HEK293 (cell line): ENCODE results near the gene AHCTF1.

Experiments used
- CTCF ChIA-PET: fragments of 350-600 bp; formaldehyde crosslinking; extraction: SDS; loops from one replicate; lab custom pipeline; 2021; ENCODE audit warnings: antibody characterized with exemption; lab: Yijun Ruan, JAX
- POLR2A ChIA-PET: fragments of 300-600 bp; formaldehyde crosslinking; extraction: SDS; loops from one replicate; lab custom pipeline; 2020; ENCODE audit warnings: antibody characterized with exemption, inconsistent platforms; lab: Yijun Ruan, JAX
- H3K27ac ChIP-seq: fragments of 200-500 bp; sonication (Bioruptor generic); 2 replicates; pipeline ENCODE4 v1.5.1; 2014; ENCODE audit warnings: low read depth, low read length, control low read depth, inconsistent platforms; ENCODE audit errors: extremely low read depth
- H3K36me3 ChIP-seq, 2 experiments: fragments of 200-500 bp in 1 of 2; sonication (Bioruptor generic) in 1 of 2; 1 replicate in 1 of 2; 2 replicates in 1 of 2; pipeline ENCODE4 v1.5.1; 2014 to 2017; ENCODE audit warnings: inconsistent platforms in 2 of 2, low read length in 2 of 2; ENCODE audit not compliant: control insufficient read depth in 2 of 2, insufficient read depth in 1 of 2
- H3K4me1 ChIP-seq: fragments of 200-500 bp; sonication (Bioruptor generic); 2 replicates; pipeline ENCODE4 v1.5.1; 2014; ENCODE audit warnings: mild to moderate bottlenecking, low read length, inconsistent platforms; ENCODE audit not compliant: control insufficient read depth, insufficient read depth
- H3K4me3 ChIP-seq: 2 replicates; pipeline ENCODE4 v1.5.1; 2011; ENCODE audit warnings: low read depth, mild to moderate bottlenecking, control low read depth, low read length, moderate library complexity
- H3K9me3 ChIP-seq: fragments of 200-500 bp; sonication (Bioruptor generic); 2 replicates; pipeline ENCODE4 v1.5.1; 2014; ENCODE audit warnings: low read depth, low read length, inconsistent platforms; ENCODE audit not compliant: control insufficient read depth, insufficient read depth
- KLF7 ChIP-seq: fragments of 450-650 bp; formaldehyde crosslinking; IDR thresholded peaks from 2 replicates; pipeline ENCODE4 v1.5.1; 2016; ENCODE audit warnings: missing biosample characterization, missing genetic modification characterization, borderline replicate concordance
- REPIN1 ChIP-seq: fragments of 450-650 bp; formaldehyde crosslinking; IDR thresholded peaks from 2 replicates; pipeline ENCODE4 v1.5.1; 2017; ENCODE audit warnings: missing biosample characterization, missing genetic modification characterization, low read depth
- TRIM28 ChIP-seq: IDR thresholded peaks from 2 replicates; pipeline ENCODE4 v1.6.1; 2011; ENCODE audit warnings: low read length, control low read depth, borderline replicate concordance
- ZFHX2 ChIP-seq: fragments of 450-650 bp; formaldehyde crosslinking; conservative IDR thresholded peaks from 2 replicates; pipeline ENCODE4 v1.5.1; 2016; ENCODE audit warnings: missing biosample characterization, missing genetic modification characterization
- ZNF114 ChIP-seq: fragments of 450-650 bp; formaldehyde crosslinking; IDR thresholded peaks from 2 replicates; pipeline ENCODE4 v1.5.0; 2017; ENCODE audit warnings: missing biosample characterization, missing genetic modification characterization
- ZNF23 ChIP-seq: fragments of 450-650 bp; formaldehyde crosslinking; IDR thresholded peaks from 2 replicates; pipeline ENCODE4 v1.5.1; 2016; ENCODE audit warnings: missing biosample characterization, missing genetic modification characterization, borderline replicate concordance
- ZNF510 ChIP-seq: fragments of 450-650 bp; formaldehyde crosslinking; IDR thresholded peaks from 2 replicates; pipeline ENCODE4 v1.5.1; 2018; ENCODE audit warnings: mild to moderate bottlenecking, missing genetic modification characterization, missing biosample characterization; ENCODE audit not compliant: insufficient replicate concordance
- ZNF76 ChIP-seq: fragments of 450-650 bp; formaldehyde crosslinking; IDR thresholded peaks from 2 replicates; pipeline ENCODE4; 2016; ENCODE audit warnings: low read depth, missing biosample characterization, missing genetic modification characterization, borderline replicate concordance
- TF ChIP-seq, protein P1 (sequence below): fragments of 450-650 bp; formaldehyde crosslinking; IDR thresholded peaks from 2 replicates; pipeline ENCODE4 v1.5.1; 2017; ENCODE audit warnings: missing biosample characterization, mild to moderate bottlenecking, missing genetic modification characterization, moderate library complexity
- TF ChIP-seq, protein P2 (sequence below): fragments of 450-650 bp; formaldehyde crosslinking; IDR thresholded peaks from 2 replicates; pipeline ENCODE4 v1.5.1; 2016; ENCODE audit warnings: missing biosample characterization, missing genetic modification characterization
- TF ChIP-seq, protein P3 (sequence below): fragments of 450-650 bp; formaldehyde crosslinking; conservative IDR thresholded peaks from 2 replicates; pipeline ENCODE4 v1.5.1; 2016; ENCODE audit warnings: low read depth, missing biosample characterization, missing genetic modification characterization
- TF ChIP-seq, protein P4 (sequence below): fragments of 450-650 bp; formaldehyde crosslinking; IDR thresholded peaks from 2 replicates; pipeline ENCODE4 v1.5.1; 2016; ENCODE audit warnings: missing biosample characterization, missing genetic modification characterization, borderline replicate concordance
- TF ChIP-seq, protein P5 (sequence below): fragments of 450-650 bp; formaldehyde crosslinking; IDR thresholded peaks from 2 replicates; pipeline ENCODE4 v1.5.1; 2016; ENCODE audit warnings: missing biosample characterization, missing genetic modification characterization
- TF ChIP-seq, protein P6 (sequence below): fragments of 450-650 bp; formaldehyde crosslinking; IDR thresholded peaks from 2 replicates; pipeline ENCODE4 v1.5.1; 2016; ENCODE audit warnings: missing biosample characterization, missing genetic modification characterization
- TF ChIP-seq, protein P7 (sequence below): fragments of 450-650 bp; formaldehyde crosslinking; IDR thresholded peaks from 2 replicates; pipeline ENCODE4 v1.5.1; 2016; ENCODE audit warnings: missing biosample characterization, missing genetic modification characterization
- TF ChIP-seq, protein P8 (sequence below): fragments of 450-650 bp; formaldehyde crosslinking; IDR thresholded peaks from 2 replicates; pipeline ENCODE4 v1.5.1; 2017; ENCODE audit warnings: missing biosample characterization, missing genetic modification characterization

The AHCTF1 gene

DNA sequence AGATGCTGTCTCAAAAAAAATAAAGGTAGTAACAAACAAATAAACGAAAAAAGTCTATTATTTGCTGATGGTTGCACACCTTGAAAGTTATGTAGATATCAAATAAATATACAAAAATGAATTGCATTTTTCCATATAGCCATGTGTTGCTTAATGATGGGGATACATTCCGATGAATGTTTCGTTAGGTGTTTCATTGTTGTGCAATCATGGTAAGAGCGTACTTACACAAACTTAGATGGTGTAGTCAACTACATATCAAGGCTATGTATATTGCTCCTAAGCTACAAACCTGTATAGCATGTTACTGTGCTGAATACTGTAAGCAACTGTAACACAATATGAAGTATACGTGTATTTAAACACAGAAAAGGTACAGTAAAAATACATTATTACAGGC is 34.4 kb downstream of the AHCTF1 start:
- TF ChIP-seq, protein P1, sequence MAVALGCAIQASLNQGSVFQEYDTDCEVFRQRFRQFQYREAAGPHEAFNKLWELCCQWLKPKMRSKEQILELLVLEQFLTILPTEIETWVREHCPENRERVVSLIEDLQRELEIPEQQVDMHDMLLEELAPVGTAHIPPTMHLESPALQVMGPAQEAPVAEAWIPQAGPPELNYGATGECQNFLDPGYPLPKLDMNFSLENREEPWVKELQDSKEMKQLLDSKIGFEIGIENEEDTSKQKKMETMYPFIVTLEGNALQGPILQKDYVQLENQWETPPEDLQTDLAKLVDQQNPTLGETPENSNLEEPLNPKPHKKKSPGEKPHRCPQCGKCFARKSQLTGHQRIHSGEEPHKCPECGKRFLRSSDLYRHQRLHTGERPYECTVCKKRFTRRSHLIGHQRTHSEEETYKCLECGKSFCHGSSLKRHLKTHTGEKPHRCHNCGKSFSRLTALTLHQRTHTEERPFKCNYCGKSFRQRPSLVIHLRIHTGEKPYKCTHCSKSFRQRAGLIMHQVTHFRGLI (tag by site-specific recombination), result no peak
- TF ChIP-seq, protein P2, sequence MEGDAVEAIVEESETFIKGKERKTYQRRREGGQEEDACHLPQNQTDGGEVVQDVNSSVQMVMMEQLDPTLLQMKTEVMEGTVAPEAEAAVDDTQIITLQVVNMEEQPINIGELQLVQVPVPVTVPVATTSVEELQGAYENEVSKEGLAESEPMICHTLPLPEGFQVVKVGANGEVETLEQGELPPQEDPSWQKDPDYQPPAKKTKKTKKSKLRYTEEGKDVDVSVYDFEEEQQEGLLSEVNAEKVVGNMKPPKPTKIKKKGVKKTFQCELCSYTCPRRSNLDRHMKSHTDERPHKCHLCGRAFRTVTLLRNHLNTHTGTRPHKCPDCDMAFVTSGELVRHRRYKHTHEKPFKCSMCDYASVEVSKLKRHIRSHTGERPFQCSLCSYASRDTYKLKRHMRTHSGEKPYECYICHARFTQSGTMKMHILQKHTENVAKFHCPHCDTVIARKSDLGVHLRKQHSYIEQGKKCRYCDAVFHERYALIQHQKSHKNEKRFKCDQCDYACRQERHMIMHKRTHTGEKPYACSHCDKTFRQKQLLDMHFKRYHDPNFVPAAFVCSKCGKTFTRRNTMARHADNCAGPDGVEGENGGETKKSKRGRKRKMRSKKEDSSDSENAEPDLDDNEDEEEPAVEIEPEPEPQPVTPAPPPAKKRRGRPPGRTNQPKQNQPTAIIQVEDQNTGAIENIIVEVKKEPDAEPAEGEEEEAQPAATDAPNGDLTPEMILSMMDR, result no peak
- TF ChIP-seq REPIN1 (tag by site-specific recombination) (no peak), ZNF76 (tag by site-specific recombination) (no peak), ZNF510 (tag by site-specific recombination) (no peak), ZNF23 (tag by site-specific recombination) (no peak), ZFHX2 (tag by site-specific recombination) (no peak), KLF7 (tag by site-specific recombination) (no peak), TRIM28 (no peak), ZNF114 (tag by site-specific recombination) (no peak)
- TF ChIP-seq, protein P3, sequence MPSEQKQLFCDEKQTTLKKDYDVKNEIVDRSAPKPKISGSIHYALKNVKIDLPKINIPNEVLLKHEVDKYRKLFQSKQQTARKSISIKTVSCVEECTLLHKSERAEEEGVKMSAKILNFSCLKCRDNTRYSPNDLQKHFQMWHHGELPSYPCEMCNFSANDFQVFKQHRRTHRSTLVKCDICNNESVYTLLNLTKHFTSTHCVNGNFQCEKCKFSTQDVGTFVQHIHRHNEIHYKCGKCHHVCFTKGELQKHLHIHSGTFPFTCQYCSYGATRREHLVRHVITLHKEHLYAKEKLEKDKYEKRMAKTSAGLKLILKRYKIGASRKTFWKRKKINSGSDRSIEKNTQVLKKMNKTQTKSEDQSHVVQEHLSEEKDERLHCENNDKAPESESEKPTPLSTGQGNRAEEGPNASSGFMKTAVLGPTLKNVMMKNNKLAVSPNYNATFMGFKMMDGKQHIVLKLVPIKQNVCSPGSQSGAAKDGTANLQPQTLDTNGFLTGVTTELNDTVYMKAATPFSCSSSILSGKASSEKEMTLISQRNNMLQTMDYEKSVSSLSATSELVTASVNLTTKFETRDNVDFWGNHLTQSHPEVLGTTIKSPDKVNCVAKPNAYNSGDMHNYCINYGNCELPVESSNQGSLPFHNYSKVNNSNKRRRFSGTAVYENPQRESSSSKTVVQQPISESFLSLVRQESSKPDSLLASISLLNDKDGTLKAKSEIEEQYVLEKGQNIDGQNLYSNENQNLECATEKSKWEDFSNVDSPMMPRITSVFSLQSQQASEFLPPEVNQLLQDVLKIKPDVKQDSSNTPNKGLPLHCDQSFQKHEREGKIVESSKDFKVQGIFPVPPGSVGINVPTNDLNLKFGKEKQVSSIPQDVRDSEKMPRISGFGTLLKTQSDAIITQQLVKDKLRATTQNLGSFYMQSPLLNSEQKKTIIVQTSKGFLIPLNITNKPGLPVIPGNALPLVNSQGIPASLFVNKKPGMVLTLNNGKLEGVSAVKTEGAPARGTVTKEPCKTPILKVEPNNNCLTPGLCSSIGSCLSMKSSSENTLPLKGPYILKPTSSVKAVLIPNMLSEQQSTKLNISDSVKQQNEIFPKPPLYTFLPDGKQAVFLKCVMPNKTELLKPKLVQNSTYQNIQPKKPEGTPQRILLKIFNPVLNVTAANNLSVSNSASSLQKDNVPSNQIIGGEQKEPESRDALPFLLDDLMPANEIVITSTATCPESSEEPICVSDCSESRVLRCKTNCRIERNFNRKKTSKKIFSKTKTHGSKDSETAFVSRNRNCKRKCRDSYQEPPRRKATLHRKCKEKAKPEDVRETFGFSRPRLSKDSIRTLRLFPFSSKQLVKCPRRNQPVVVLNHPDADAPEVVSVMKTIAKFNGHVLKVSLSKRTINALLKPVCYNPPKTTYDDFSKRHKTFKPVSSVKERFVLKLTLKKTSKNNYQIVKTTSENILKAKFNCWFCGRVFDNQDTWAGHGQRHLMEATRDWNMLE (tag by site-specific recombination), result no peak
- TF ChIP-seq, protein P4, sequence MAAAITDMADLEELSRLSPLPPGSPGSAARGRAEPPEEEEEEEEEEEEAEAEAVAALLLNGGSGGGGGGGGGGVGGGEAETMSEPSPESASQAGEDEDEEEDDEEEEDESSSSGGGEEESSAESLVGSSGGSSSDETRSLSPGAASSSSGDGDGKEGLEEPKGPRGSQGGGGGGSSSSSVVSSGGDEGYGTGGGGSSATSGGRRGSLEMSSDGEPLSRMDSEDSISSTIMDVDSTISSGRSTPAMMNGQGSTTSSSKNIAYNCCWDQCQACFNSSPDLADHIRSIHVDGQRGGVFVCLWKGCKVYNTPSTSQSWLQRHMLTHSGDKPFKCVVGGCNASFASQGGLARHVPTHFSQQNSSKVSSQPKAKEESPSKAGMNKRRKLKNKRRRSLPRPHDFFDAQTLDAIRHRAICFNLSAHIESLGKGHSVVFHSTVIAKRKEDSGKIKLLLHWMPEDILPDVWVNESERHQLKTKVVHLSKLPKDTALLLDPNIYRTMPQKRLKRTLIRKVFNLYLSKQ (tag by site-specific recombination), result no peak
- TF ChIP-seq, protein P5, sequence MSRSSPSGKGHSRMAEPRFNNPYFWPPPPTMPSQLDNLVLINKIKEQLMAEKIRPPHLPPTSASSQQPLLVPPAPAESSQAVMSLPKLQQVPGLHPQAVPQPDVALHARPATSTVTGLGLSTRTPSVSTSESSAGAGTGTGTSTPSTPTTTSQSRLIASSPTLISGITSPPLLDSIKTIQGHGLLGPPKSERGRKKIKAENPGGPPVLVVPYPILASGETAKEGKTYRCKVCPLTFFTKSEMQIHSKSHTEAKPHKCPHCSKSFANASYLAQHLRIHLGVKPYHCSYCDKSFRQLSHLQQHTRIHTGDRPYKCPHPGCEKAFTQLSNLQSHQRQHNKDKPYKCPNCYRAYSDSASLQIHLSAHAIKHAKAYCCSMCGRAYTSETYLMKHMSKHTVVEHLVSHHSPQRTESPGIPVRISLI (tag by site-specific recombination), result no peak
- TF ChIP-seq, protein P6, sequence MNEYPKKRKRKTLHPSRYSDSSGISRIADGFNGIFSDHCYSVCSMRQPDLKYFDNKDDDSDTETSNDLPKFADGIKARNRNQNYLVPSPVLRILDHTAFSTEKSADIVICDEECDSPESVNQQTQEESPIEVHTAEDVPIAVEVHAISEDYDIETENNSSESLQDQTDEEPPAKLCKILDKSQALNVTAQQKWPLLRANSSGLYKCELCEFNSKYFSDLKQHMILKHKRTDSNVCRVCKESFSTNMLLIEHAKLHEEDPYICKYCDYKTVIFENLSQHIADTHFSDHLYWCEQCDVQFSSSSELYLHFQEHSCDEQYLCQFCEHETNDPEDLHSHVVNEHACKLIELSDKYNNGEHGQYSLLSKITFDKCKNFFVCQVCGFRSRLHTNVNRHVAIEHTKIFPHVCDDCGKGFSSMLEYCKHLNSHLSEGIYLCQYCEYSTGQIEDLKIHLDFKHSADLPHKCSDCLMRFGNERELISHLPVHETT (tag by site-specific recombination), result no peak
- TF ChIP-seq, protein P7, sequence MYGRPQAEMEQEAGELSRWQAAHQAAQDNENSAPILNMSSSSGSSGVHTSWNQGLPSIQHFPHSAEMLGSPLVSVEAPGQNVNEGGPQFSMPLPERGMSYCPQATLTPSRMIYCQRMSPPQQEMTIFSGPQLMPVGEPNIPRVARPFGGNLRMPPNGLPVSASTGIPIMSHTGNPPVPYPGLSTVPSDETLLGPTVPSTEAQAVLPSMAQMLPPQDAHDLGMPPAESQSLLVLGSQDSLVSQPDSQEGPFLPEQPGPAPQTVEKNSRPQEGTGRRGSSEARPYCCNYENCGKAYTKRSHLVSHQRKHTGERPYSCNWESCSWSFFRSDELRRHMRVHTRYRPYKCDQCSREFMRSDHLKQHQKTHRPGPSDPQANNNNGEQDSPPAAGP (tag by site-specific recombination), result no peak
- TF ChIP-seq, protein P8, sequence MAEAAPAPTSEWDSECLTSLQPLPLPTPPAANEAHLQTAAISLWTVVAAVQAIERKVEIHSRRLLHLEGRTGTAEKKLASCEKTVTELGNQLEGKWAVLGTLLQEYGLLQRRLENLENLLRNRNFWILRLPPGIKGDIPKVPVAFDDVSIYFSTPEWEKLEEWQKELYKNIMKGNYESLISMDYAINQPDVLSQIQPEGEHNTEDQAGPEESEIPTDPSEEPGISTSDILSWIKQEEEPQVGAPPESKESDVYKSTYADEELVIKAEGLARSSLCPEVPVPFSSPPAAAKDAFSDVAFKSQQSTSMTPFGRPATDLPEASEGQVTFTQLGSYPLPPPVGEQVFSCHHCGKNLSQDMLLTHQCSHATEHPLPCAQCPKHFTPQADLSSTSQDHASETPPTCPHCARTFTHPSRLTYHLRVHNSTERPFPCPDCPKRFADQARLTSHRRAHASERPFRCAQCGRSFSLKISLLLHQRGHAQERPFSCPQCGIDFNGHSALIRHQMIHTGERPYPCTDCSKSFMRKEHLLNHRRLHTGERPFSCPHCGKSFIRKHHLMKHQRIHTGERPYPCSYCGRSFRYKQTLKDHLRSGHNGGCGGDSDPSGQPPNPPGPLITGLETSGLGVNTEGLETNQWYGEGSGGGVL (tag by site-specific recombination), result no peak
- H3K4me1 ChIP-seq, result no peaks in the 10 kb centered on the region
- CTCF ChIA-PET, result no interaction called here
- no peak overlapping the region for H3K4me3 ChIP-seq
- POLR2A ChIA-PET, result no interaction called here
- no peak overlapping the region for H3K27ac ChIP-seq
- H3K36me3 ChIP-seq, result peaks cover 0 to 87% of the 10 kb centered on the region in 2 experiments; a peak in 2 of 3 replicates
- no peaks in the 10 kb centered on the region for H3K9me3 ChIP-seq
